Measurements from ENCODE around the gene GBF1.

GBF1 gene

DNA sequence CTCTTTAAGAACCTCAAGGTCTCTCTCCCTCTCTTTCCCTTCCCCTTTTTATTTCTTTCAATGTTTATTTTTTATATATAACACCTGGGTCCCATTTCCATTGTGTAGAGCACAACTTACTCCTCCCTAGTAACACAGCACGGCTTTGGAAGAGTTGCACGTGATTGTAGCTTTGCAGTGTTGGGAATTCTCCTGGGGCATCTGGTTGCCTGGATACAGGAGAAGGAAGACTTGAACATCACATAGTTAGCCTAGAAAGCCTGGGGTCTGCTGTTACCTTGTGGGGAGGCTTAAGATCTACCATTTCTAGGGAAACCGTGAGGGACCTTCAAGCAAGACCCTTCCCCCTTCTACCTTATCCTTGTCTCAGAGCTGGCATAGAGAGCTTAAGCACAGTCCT is 109.1 kb downstream of the GBF1 start:
- DNase-seq (ENCODE audit: low spot score), result no peak

DNA sequence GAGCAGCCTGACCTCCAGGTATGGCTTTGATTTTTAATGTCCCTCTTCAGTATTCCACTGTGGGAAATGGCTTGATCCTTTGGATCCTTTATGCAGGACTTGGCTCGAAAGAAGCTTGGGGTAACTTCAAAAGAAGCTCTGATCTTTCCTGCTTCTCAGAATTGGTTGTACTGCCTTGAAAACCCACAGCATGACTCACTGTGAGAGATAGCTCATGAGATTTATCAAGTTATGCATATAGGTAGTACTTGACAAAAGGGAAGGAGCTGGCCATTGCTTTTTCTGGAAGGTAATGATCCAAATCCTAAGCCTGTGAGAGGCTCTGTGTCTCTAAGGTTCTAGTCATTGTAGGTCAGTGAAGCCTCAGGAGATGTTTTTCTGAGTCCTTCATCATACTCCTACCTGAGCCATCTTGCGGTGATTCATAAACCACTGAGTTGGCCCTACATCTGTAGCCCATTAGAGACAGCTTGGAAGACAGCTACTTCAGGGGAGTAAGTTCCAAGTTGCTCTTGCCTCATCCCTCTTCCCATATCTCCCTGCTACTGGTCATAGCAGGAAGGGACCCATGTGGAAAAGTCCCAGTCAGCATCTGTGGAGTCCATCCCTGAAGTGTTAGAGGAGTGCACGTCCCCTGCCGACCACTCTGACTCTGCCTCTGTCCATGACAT is 113.5 kb downstream of the GBF1 start:
- no peak for DNase-seq (ENCODE audit: low spot score)

DNA sequence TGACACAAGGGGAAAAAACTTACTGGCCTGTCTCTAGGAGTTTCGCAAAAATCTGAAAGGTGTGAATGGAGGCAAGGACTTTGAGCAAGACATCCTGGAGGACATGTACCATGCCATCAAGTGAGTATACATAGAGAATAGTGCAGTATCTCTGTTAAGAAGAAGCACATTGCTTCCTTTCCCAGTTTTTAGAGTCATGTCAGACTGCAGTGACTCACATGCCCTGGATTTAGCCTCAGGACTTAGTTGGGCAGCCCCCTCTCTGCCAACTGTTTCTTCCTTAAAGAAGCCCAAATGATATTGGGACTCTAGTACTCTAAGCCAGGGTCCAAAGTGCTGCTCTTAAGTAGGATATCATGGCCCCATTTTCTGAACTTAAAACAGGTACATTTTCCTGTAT is 122.1 kb downstream of the GBF1 start:
- DNase-seq (ENCODE audit: low spot score), result no peak

DNA sequence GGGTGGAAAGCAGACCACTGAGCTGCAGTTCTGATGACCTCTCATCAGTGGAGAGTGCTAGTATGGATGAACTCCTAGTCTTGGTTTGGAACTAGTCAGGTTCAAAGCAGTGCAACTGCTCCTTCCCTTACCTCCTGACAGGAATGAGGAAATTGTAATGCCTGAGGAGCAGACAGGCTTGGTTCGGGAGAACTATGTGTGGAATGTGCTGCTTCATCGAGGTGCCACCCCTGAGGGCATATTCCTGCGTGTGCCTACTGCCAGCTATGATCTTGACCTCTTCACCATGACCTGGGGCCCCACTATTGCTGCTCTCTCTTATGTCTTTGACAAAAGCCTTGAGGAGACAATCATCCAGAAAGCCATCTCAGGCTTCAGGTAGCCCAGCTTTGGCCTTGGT is 122.7 kb downstream of the GBF1 start:
- DNase-seq (ENCODE audit: low spot score), result no peak

DNA sequence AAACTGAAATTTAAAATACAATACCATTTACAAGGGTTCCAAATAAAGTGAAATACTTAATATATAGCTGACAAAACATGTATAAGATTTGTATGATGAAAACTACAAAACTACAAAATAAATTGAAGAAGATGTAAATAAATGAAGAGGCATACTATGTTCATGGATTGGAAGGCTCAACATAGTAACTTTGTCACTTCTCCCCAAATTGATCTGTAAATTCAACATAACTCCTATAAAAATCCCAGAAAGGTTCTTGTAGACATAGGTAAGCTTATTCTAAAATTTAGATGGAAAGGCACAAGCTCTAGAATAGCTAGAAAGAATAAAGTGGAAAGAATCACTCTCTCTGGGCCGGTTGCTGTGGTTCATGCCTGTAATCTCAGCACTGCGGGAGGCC is 126.0 kb downstream of the GBF1 start:
- DNase-seq (ENCODE audit: low spot score), result no peak

DNA sequence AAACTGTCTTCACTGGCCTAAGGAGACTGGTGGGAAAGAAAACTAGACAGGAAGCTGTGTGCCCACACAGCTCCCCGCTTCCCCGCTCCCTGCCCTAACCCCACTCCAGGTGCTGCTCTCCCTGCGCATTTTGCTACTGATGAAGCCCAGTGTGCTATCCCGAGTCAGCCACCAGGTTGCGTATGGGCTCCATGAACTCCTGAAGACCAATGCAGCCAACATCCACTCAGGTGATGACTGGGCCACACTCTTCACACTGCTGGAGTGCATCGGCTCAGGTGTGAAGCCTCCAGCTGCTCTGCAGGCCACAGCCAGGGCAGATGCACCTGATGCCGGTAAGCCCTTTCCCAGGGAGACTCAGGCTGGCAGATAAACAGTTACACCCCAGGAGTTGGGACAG is 129.9 kb downstream of the GBF1 start:
- no peak for DNase-seq (ENCODE audit: low spot score)

DNA sequence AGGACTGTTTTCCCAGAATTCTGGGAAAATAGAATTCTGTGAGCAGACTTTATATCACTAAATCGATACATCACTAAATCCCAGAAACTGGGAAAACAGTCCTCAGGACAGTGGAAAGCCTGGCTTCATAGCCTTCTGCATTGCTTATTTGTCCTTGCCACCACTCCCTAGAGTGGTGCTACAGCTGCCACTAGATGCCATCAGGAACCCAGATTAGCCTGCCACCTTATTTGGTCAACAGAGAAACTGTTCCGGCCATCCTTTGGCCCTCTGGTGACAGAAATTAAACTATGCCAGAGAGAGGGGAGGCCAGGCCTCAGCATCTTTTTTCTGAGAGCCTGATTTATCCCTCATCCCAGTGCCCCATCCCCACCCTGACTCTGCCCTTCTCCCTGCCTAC is 130.5 kb downstream of the GBF1 start:
- DNase-seq (ENCODE audit: low spot score), result no peak

DNA sequence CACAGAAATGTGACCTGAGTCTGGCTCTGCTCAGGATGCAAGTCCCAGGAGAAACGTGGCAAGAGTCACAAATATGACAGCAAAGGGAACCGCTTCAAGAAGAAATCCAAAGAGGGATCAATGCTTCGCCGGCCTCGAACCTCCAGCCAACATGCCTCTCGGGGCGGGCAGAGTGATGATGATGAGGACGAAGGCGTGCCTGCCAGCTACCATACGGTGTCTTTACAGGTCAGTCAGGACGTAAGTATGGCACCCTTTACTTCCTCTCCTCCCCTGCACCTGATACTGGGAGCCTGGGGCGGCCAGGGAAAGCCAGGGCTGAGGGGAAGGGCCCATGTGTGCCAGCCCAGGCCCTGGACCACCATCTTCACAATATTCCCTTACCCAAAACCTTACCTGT is 131.6 kb downstream of the GBF1 start:
- no peak for DNase-seq (ENCODE audit: low spot score)

DNA sequence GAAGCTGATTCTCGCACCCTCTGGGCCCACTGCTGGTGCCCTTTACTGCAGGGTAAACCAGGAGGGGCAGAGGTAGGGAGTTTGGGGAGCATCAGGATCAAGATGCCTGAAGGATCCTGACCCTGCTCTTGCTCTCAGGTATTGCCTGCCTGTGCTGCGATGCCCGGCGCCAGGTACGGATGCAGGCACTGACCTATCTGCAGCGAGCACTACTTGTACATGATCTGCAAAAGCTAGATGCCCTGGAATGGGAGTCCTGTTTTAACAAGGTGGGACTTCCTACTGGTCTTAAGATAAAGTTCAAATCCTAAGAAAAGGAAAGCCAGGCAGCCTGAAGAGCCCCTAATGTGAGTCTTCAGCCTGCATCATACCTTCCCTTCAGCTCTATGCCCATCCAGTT is 134.1 kb downstream of the GBF1 start:
- DNase-seq (ENCODE audit: low spot score), result no peak

DNA sequence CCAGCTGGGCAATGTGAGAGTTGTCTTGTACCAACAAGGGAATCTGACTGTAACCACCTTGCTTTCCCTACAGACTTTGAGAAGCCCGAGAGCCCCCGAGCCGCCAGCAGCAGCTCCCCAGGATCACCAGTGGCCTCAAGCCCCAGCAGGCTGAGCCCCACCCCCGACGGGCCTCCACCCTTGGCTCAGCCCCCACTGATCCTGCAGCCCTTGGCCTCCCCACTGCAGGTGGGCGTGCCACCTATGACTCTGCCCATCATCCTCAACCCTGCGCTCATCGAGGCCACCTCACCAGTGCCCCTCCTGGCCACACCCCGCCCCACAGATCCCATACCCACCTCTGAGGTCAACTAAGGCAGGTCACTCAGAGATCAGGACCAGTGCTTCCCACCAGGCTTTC is 136.7 kb downstream of the GBF1 start:
- no peak for DNase-seq (ENCODE audit: low spot score)

DNA sequence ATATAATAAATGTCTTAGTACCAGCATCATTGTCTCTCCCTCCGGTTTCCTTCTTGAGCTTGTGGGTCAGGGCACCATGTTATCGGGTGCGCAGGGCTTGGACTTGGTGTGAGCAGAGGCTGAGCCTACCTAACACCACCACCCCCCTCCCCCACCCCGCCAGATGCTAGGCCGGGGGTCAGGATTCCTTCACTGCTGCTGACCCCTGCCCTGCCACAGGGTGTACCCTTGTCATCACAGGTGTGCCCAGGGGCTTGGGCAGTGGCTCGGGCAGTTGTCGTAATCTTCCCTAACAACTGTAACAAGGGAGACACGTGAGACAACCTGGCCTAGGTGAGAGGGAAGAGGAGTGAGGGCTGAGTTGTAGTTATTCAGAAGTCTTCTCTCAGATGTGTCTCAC is 137.5 kb downstream of the GBF1 start:
- DNase-seq (ENCODE audit: low spot score), result no peak

DNA sequence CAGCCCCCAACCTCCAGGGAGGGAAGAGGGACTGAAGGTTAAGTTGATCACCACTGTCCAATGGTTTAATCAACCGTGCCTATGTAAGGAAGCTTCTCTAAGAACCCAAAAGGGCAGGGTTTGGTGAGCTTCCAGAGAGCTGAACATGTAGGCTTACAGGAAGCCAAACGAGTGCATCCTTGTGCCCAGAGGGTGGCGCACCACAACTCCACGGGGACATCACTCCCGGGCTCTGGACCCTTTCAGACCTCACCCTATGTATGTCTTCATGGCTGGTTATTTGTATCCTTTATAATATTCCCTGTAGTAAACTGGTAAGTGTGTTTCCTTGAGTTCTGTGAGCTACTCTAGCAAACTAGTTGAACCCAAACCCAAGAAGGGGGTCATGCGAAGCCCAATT is 138.7 kb downstream of the GBF1 start:
- DNase-seq (ENCODE audit: low spot score), result peak; percentile 63

DNA sequence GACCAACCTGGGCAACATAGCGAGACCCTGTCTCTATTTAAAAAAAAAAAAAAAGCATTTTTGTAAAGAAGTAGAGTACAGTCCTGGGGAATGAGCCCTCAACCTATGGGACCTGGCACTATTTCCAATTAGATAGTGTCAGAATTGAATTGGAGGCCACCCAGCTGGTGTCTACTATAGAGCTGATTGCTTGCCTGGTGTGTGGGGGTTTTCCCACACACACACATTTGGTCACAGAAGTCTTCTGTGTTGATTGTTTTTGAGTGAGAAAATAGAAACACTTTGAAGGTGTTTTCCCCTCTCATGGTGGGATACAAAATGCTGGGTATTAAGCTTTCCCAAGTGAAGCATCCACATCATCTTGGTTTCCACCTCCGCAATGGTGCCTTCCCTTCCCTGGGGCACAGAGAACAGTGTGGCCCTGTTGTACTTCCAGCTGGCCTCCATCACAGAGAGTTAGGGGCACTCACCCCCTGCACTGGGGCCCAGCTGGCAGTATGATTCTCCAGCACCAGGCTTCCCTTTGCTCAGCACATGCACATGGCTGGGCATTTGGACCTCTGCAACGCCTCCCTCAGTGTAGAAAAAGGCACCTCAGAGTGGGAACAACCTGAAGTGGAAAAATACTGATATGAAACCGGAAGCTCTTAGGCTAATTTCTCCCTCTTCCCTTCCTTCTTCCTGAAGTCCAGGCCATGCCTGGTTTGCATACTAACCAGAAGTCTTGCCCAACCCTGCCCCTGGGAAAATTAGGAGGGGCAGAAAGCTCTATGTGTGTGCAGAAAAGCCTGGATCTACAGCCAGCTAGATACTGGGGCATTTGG is 139.5 kb downstream of the GBF1 start:
- DNase-seq (ENCODE audit: low spot score), result no peak

DNA sequence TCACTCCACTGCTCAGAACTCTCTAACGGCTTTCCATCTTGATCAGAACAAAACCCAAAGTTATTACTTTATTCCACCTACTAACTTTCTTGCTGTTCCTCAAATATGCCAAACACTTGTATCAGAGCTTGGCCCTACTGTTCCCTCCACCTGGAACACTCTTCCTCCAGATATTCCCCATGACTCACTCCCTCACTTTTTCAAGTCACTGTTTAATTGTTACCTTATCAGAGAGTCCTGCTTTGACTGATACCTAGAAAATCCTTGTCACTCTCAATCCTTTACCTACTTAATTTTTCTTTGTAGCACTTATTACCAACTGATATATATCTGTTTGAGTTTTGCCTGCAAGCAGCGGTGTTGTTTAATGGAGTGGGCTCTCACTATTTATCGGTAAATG is 144.6 kb downstream of the GBF1 start:
- DNase-seq (ENCODE audit: low spot score), result no peak

DNA sequence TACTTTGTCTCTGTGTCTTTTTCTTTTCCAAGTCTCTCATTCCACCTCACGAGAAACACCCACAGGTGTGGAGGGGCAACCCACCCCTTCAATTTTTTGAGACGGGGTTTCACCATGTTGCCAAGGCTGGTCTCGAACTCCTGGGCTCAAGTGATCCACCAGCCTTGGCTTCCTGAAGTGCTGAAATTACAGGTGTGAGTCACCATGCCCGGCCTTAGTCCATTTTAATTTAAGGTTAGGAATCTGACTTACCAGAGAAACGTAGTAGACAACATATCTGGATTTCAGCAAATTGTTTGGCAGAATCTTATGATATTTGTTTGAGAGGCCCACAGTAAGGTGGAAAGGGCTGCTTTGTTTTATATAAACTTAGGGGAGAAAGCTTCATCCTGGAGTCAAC is 147.0 kb downstream of the GBF1 start:
- DNase-seq (ENCODE audit: low spot score), result no peak

DNA sequence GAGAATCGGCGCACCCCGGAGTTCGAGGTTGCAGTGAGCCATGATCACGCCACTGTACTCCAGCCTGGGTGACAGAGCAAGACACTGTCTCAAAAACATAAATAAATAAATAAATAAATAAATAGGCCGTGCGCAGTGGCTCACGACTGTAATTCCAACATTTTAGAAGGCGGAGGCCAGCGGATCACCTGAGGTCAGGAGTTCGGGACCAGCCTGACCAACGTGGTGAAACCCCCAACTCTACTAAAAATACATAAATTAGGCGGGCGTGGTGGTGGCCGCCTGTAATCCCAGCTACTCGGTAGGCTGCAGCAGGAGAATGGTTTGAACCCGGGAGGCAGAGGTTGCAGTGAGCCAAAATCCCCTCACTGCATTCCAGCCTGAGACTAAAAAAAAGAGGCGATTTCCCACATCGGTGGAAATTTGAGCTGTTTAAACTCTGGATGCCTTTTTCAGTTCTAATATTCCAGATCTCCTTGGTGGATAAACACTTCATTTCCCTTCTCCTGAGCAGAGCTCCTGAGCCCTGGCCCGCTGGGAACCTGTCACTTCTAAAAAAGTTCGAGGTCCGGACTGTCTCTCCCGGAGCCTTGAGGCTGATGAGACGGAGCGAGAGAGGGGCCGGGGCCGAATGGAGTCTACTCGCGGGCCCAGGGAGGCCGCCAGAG is 148.2 kb downstream of the GBF1 start:
- no peak for DNase-seq (ENCODE audit: low spot score)

DNA sequence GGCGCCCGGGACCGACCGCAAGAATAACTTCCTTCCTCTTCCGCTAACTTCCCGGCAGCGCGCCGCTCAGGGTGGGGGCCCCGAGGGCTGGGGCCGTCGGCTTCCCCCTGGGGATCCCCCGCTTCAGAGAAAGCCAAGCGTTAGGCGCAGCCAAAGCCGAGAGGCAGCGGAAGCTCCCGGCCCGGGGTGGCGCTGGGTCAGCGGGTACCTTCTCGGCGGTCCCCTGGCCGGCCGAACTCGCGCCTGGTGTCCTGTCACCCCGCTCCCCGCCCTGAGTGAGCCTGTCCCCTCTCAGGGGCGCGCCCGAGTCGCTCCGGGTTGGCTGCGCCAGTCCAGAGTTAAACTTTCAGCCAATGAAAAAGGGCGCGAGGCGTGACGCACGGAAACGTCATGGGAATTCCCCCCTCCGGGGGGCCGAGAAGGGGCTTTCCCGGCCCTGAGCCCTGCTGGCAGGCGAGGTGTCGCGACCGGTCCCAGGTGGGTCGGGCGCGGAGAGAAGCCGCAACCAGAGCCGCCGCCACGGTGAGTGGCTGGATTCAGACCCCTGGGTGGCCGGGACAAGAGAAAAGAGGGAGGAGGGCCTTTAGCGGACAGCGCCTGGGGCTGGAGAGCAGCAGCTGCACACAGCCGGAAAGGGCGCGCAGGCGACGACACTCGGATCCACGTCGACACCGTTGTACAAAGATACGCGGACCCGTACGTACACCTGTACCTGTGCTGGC is 148.9 kb downstream of the GBF1 start:
- DNase-seq (ENCODE audit: low spot score), result peak; percentile 95

DNA sequence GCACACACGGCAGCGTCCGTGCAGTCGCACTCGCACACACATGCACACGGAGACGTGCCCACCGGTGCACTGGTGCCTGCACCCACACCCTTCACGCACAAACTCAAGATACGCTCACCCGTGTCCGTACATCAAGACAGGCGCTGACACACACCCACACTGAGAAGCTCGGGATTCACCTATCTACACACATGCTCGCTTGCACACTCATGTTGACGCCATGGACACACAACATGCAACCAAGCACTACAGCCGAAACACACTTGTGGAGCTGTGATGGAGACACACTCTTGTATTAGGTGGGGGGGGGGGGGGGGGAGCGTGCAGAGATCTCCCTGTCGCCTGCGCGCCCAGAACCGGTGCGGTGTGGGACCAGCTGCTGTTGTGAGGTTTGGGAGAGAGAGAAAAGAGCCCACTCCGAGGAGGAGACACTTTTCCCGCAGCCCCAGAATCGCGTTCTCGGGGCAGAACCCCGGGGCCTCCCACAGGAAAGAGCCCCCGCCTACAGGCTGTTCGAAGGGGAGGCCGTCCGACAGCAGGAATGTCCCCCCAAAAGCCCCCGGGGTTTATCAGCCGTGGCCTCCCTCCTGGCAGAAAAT is 149.6 kb downstream of the GBF1 start:
- no peak for DNase-seq (ENCODE audit: low spot score)

DNA sequence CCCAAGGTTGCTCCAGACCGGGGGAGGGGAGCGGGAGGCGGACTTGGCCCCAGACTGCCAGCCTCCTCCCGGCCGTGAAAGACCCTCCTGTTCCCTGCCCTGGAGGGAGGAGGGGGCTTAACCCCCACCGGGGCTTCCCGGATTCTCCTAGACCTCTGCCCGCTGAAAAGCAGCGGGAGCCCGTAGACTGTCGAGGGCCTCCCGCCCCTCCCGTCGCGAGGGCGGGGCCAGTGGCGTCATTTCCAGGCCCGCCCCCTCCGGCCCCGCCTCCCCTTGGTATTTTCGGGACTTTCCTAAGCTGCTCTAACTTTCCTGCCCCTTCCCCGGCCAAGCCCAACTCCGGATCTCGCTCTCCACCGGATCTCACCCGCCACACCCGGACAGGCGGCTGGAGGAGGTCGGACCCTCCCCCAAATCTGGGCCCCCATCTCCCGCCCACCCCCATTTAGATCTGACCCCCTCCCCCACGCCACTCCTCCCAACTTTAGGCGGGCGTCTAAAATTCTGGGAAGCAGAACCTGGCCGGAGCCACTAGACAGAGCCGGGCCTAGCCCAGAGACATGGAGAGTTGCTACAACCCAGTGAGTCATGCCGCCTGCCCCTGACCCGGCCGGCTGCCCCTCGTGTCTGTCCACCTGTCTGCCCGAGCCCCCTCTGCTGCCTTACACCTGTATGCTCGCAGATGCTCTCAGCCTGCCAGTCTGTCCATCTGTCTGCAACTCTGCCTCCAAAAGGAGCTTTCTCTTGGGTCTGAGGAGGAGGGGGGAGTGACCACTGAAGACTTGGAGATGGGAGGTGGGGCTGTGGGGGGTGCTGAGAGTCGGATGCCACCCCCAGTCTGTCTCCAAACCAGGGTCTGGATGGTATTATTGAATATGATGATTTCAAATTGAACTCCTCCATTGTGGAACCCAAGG is 150.3 kb downstream of the GBF1 start, which contains the start of gene NFKB2:
TSS of gene NFKB2 (plus strand) at position 306 of the 917 bp plus-strand sequence. CDS start at position 561, 255 bp downstream.
- peak; percentile 91 for DNase-seq (ENCODE audit: low spot score)

DNA sequence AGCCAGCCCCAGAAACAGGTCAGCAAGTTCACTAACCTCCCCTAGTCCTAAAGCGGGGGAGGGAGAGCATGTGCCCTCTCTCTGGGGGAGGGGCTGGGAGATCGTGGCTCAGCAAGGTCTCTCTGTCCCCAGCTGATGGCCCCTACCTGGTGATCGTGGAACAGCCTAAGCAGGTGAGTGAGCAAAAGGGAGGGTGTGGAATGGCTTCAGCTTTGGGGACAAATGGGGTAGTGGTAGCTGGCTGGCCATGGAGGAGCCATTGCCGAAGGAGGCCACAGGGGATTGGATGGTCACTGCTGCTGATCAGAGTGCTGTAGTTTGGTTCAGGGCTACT is 151.0 kb downstream of the GBF1 start:
- no peak for DNase-seq (ENCODE audit: low spot score)

DNA sequence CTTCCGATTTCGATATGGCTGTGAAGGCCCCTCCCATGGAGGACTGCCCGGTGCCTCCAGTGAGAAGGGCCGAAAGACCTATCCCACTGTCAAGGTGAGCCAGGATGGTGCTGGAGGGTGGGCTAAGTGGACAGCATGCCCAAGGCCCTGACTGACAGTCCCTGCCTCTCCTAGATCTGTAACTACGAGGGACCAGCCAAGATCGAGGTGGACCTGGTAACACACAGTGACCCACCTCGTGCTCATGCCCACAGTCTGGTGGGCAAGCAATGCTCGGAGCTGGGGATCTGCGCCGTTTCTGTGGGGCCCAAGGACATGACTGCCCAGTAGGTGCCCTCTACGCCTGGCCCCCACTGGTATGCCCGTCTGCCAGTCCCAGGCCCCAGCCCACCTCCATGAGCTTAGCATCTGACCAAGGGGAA is 151.4 kb downstream of the GBF1 start:
- no peak for DNase-seq (ENCODE audit: low spot score)

All from ecto neural progenitor cell (in vitro differentiated cells).